ENCODE measurements around the gene CNGB1.

CNGB1 gene

GRCh38 chr16:57834936-57835335, 136.0 kb downstream of the CNGB1 start:
- DNase-seq (ENCODE audit: low read depth in 2 of 3, low spot score in 2 of 3) = no peak
